SK-N-SH (cell line): ENCODE data around the gene RGS9. TPM values are rescaled to one million over a fixed set of nuclear protein-coding genes. Genes with fewer than 3 reads are reported as not detected.

ENCODE experiments used
- CTCF ChIA-PET: fragments of 300-600, 350-600 bp; formaldehyde crosslinking; extraction: SDS; loops from one replicate; lab custom pipeline; 2021; lab: Yijun Ruan, JAX
- POLR2A ChIA-PET: fragments of 350-600 bp; sonication (Branson Sonifier 250); formaldehyde crosslinking; extraction: SDS; loops from one replicate; lab custom pipeline; 2020; ENCODE audit warnings: antibody characterized with exemption, inconsistent platforms; lab: Yijun Ruan, JAX
- DNase-seq: peaks from one replicate; pipeline ENCODE4 v3.0.0; 2012
- H2AFZ ChIP-seq: fragments of 200-600 bp; sonication (generic); 2 replicates; pipeline ENCODE4 v1.8.1; 2016; ENCODE audit warnings: antibody characterized with exemption, mild to moderate bottlenecking, low read depth
- H3F3A ChIP-seq: fragments of 200-600 bp; sonication (generic); replicated peaks from 2 replicates; pipeline ENCODE3; 2016; ENCODE audit warnings: antibody characterized with exemption, mild to moderate bottlenecking; ENCODE audit not compliant: insufficient read depth
- H3K27ac ChIP-seq, 2 experiments: fragments of 200-500 bp in 1 of 2; fragments of 200-600 bp in 1 of 2; sonication (Bioruptor generic) in 1 of 2; sonication (generic), shearing (Covaris generic) in 1 of 2; 2 replicates each; pipeline versions ENCODE4 v1.5.1 to v1.6.1; 2014 to 2016; ENCODE audit warnings: low read depth in 2 of 2, inconsistent platforms in 1 of 2, low read length in 1 of 2, mild to moderate bottlenecking in 1 of 2, mixed read lengths in 1 of 2
- H3K27me3 ChIP-seq: fragments of 200-600 bp; sonication (generic), shearing (Covaris generic); 2 replicates; pipeline ENCODE4 v1.6.1; 2016; ENCODE audit warnings: mixed run types; ENCODE audit not compliant: insufficient read depth
- H3K36me3 ChIP-seq, 2 experiments: fragments of 200-500 bp in 1 of 2; fragments of 200-600 bp in 1 of 2; sonication (Bioruptor generic) in 1 of 2; sonication (generic) in 1 of 2; replicated peaks in 1 of 2; 2 replicates each; pipeline versions ENCODE3 to v1.5.1; 2014 to 2016; ENCODE audit warnings: low read length in 1 of 2, mild to moderate bottlenecking in 1 of 2; ENCODE audit not compliant: insufficient read depth in 2 of 2, control insufficient read depth in 1 of 2
- H3K4me1 ChIP-seq, 2 experiments: fragments of 200-500 bp in 1 of 2; fragments of 200-600 bp in 1 of 2; sonication (Bioruptor generic) in 1 of 2; sonication (generic), shearing (Covaris generic) in 1 of 2; 2 replicates each; pipeline versions ENCODE4 v1.5.1 to v1.6.1; 2014 to 2016; ENCODE audit warnings: low read depth in 1 of 2, low read length in 1 of 2, mixed run types in 1 of 2; ENCODE audit not compliant: insufficient read depth in 2 of 2, control insufficient read depth in 1 of 2
- H3K4me2 ChIP-seq: fragments of 200-600 bp; sonication (generic), shearing (Covaris generic); 2 replicates; pipeline ENCODE4 v1.6.1; 2017; ENCODE audit warnings: mixed run types
- H3K4me3 ChIP-seq, 2 experiments: fragments of 200-500 bp in 1 of 2; fragments of 200-600 bp in 1 of 2; sonication (Bioruptor generic) in 1 of 2; sonication (generic), shearing (Covaris generic) in 1 of 2; 2 replicates each; pipeline versions ENCODE4 v1.5.1 to v1.8.1; 2014 to 2016; ENCODE audit warnings: low read depth in 2 of 2, inconsistent platforms in 1 of 2, low read length in 1 of 2, mild to moderate bottlenecking in 1 of 2, mixed read lengths in 1 of 2, moderate library complexity in 1 of 2
- H3K79me2 ChIP-seq: fragments of 200-600 bp; sonication (generic); 2 replicates; pipeline ENCODE4 v1.8.1; 2017; ENCODE audit warnings: mild to moderate bottlenecking; ENCODE audit not compliant: insufficient read depth
- H3K9ac ChIP-seq: fragments of 200-600 bp; sonication (generic); 2 replicates; pipeline ENCODE4 v1.6.1; 2017; ENCODE audit warnings: mixed run types
- H3K9me2 ChIP-seq: fragments of 200-600 bp; sonication (generic); 2 replicates; pipeline ENCODE4 v1.6.1; 2017; ENCODE audit warnings: mixed run types
- H3K9me3 ChIP-seq: fragments of 200-600 bp; sonication (generic); 2 replicates; pipeline ENCODE4 v1.6.1; 2017; ENCODE audit warnings: mixed run types, mild to moderate bottlenecking, moderate library complexity
- H4K20me1 ChIP-seq: fragments of 200-600 bp; sonication (generic); 2 replicates; pipeline ENCODE4 v1.6.1; 2017; ENCODE audit warnings: mild to moderate bottlenecking, mixed run types; ENCODE audit not compliant: insufficient read depth
- EP300 ChIP-seq, 2 experiments: IDR thresholded peaks; 2 replicates each; pipeline versions ENCODE4 v1.4.0 to v1.6.1; 2012; ENCODE audit warnings: borderline replicate concordance in 1 of 2, low read depth in 1 of 2, low read length in 1 of 2
- EZH2phosphoT487 ChIP-seq: fragments of 200-600 bp; sonication (generic); IDR thresholded peaks from 2 replicates; pipeline ENCODE4 v1.6.1; 2017; ENCODE audit warnings: low read depth, mixed run types, mild to moderate bottlenecking, antibody characterized with exemption, moderate library complexity, borderline replicate concordance
- FOSL2 ChIP-seq: IDR thresholded peaks from 2 replicates; pipeline ENCODE4 v1.4.0; 2012; ENCODE audit warnings: low read depth, mild to moderate bottlenecking, moderate library complexity, borderline replicate concordance
- FOXM1 ChIP-seq: IDR thresholded peaks from 2 replicates; pipeline ENCODE4 v1.4.0; 2012; ENCODE audit warnings: low read depth, mild to moderate bottlenecking
- GABPA ChIP-seq: IDR thresholded peaks from 2 replicates; pipeline ENCODE4 v1.4.0; 2012; ENCODE audit warnings: low read depth, mild to moderate bottlenecking
- GATA2 ChIP-seq: sonication (generic); formaldehyde crosslinking; IDR thresholded peaks from 2 replicates; pipeline ENCODE4 v1.5.0; 2020; ENCODE audit warnings: mild to moderate bottlenecking, missing genetic modification reagents
- JUND ChIP-seq: IDR thresholded peaks from 2 replicates; pipeline ENCODE4 v1.4.0; 2012
- MEF2A ChIP-seq: IDR thresholded peaks from 2 replicates; pipeline ENCODE4 v1.4.0; 2012; ENCODE audit warnings: low read depth, borderline replicate concordance
- RAD21 ChIP-seq: IDR thresholded peaks from 2 replicates; pipeline ENCODE4 v1.6.1; 2012; ENCODE audit warnings: mild to moderate bottlenecking, low read length
- RCOR1 ChIP-seq: fragments of 150-350 bp; IDR thresholded peaks from 2 replicates; pipeline ENCODE4 v1.6.1; 2017; ENCODE audit warnings: antibody characterized with exemption, low read length
- SIN3A ChIP-seq: IDR thresholded peaks from 2 replicates; pipeline ENCODE4 v1.6.1; 2012; ENCODE audit warnings: low read depth, mild to moderate bottlenecking, low read length, moderate library complexity, borderline replicate concordance
- TAF1 ChIP-seq: IDR thresholded peaks from 2 replicates; pipeline ENCODE4 v1.6.1; 2012; ENCODE audit warnings: low read depth, mild to moderate bottlenecking, low read length, moderate library complexity, borderline replicate concordance
- TCF12 ChIP-seq: IDR thresholded peaks from 2 replicates; pipeline ENCODE4 v1.4.0; 2012
- TEAD4 ChIP-seq: IDR thresholded peaks from 2 replicates; pipeline ENCODE4 v1.4.0; 2012; ENCODE audit warnings: mild to moderate bottlenecking, borderline replicate concordance; ENCODE audit not compliant: insufficient read depth
- WGBS: methylation state at CpG from one replicate; pipeline ENCODE4 v1.1.6; 2017; ENCODE audit warnings: low lambda C conversion rate; 5-methylcytosine and 5-hydroxymethylcytosine counted together
- polyA plus RNA-seq, 3 experiments: library from polyadenylated mRNA; depleted of rRNA; stranded (reverse); fragments of >200 nt; gene quantifications; 2 replicates each; pipeline ENCODE4 v1.2.3, GENCODE V29; 2012
- TF ChIP-seq, protein P1 (sequence below): IDR thresholded peaks from 2 replicates; pipeline ENCODE4 v1.4.0; 2012; ENCODE audit warnings: low read depth, borderline replicate concordance
- TF ChIP-seq, protein P2 (sequence below): IDR thresholded peaks from 2 replicates; pipeline ENCODE4 v1.6.1; 2012; ENCODE audit warnings: mild to moderate bottlenecking, low read depth, low read length, moderate library complexity
- TF ChIP-seq, protein P3 (sequence below): fragments of 150-350 bp; IDR thresholded peaks from 2 replicates; pipeline ENCODE4 v1.6.1; 2017; ENCODE audit warnings: antibody characterized with exemption, low read length, low read depth, borderline replicate concordance
- TF ChIP-seq, protein P4 (sequence below): fragments of 150-350 bp; IDR thresholded peaks from 2 replicates; pipeline ENCODE4 v1.6.1; 2016; ENCODE audit warnings: mild to moderate bottlenecking, low read depth, low read length
- TF ChIP-seq, protein P5 (sequence below): IDR thresholded peaks from 2 replicates; pipeline ENCODE4 v1.4.0; 2012; ENCODE audit warnings: low read depth

The RGS9 gene
- polyA plus RNA-seq, 1 of the 3 experiments (the other 2 are of a cell fraction): 1.4 TPM

DNA sequence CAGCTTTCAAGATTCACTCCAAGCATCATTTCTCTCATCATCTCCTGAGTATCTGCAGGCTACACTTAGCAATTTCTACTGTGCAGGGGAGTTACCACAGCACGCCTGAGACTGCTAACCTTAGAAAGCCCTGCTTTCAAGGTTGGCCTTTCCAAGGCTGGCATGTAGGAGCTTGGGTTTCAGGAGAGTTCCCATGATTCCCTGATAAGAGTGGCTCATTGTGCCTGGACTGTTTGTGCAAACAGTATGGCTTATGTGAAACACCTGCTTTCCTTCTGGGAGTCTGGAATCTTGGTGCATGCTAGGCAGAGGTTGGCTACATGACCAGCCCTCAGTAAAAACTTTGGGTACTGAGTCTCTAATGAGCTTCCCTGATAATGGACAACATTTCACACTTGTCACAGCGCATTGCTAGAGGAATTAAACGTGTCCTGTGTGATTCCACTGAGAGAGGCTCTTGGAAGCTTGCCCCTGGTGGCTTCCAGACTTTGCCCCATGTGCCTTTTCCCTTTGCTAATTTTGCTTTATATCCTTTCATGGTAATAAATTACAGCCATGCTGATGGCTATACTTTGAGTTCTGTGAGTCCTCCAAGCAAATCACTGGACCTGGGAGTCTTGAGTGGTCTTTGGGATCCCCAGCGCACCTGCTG lies 19.7 kb upstream of the RGS9 start:
- Histone ChIP-seq H2AFZ (no peak overlapping the region), H3K79me2 (no peaks in the 10 kb centered on the region), H3F3A (no peaks in the 10 kb centered on the region), H4K20me1 (no peaks in the 10 kb centered on the region), H3K27ac (no peak overlapping the region), H3K4me3 (no peak overlapping the region), H3K9me3 (no peaks in the 10 kb centered on the region), H3K4me2 (no peak overlapping the region), H3K27me3 (no peaks in the 10 kb centered on the region), H3K9me2 (no peaks in the 10 kb centered on the region), H3K36me3 (no peaks in the 10 kb centered on the region), H3K4me1 (peaks cover 0 to 3% of the 10 kb centered on the region in 2 experiments; a peak in 1 of 4 replicates), H3K9ac (no peak overlapping the region)
- no peak for DNase-seq
- CTCF ChIA-PET: interaction anchor here (0.8 to 1.8 kb wide), 5 partner anchors 10 to 38 kb away, joined by 3 to 11 read pairs (median 5); partner anchors contain the start of gene RGS9
- TF ChIP-seq, protein P1, sequence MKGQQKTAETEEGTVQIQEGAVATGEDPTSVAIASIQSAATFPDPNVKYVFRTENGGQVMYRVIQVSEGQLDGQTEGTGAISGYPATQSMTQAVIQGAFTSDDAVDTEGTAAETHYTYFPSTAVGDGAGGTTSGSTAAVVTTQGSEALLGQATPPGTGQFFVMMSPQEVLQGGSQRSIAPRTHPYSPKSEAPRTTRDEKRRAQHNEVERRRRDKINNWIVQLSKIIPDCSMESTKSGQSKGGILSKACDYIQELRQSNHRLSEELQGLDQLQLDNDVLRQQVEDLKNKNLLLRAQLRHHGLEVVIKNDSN: no peak
- TF ChIP-seq GATA2 (CRISPR knock-in tag): no peak
- TF ChIP-seq, protein P2, sequence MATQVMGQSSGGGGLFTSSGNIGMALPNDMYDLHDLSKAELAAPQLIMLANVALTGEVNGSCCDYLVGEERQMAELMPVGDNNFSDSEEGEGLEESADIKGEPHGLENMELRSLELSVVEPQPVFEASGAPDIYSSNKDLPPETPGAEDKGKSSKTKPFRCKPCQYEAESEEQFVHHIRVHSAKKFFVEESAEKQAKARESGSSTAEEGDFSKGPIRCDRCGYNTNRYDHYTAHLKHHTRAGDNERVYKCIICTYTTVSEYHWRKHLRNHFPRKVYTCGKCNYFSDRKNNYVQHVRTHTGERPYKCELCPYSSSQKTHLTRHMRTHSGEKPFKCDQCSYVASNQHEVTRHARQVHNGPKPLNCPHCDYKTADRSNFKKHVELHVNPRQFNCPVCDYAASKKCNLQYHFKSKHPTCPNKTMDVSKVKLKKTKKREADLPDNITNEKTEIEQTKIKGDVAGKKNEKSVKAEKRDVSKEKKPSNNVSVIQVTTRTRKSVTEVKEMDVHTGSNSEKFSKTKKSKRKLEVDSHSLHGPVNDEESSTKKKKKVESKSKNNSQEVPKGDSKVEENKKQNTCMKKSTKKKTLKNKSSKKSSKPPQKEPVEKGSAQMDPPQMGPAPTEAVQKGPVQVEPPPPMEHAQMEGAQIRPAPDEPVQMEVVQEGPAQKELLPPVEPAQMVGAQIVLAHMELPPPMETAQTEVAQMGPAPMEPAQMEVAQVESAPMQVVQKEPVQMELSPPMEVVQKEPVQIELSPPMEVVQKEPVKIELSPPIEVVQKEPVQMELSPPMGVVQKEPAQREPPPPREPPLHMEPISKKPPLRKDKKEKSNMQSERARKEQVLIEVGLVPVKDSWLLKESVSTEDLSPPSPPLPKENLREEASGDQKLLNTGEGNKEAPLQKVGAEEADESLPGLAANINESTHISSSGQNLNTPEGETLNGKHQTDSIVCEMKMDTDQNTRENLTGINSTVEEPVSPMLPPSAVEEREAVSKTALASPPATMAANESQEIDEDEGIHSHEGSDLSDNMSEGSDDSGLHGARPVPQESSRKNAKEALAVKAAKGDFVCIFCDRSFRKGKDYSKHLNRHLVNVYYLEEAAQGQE: no peak
- TF ChIP-seq, protein P3, sequence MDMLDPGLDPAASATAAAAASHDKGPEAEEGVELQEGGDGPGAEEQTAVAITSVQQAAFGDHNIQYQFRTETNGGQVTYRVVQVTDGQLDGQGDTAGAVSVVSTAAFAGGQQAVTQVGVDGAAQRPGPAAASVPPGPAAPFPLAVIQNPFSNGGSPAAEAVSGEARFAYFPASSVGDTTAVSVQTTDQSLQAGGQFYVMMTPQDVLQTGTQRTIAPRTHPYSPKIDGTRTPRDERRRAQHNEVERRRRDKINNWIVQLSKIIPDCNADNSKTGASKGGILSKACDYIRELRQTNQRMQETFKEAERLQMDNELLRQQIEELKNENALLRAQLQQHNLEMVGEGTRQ: no peak
- no peak for TF ChIP-seq TCF12
- 69% methylated on average over 4 of the region's 4 CpGs for WGBS
- POLR2A ChIA-PET: no interaction called here

DNA sequence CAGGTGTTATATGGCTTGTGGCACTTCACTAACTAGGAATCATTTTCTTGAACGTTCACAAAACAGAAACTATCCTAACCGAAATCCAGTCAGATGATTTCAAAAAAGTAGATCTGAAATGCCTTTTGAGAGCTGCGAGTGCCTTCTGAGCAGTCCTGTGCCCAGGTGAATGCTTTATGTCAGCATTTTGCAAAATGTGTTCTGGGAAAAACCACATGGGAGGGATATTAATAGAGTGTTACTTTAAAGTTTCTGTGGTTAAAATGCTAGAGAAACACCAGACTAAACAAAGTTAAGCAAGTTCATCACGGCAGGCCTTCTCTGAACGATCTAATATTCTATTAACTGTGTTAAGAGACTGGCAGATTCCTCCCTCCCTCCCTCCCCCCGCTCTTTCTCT lies 15.8 kb upstream of the RGS9 start:
- no peak overlapping the region for H3K27ac ChIP-seq
- no peaks in the 10 kb centered on the region for H3K79me2 ChIP-seq
- no peaks in the 10 kb centered on the region for H4K20me1 ChIP-seq
- no peaks in the 10 kb centered on the region for H3K9me3 ChIP-seq
- no peak overlapping the region for H3K4me3 ChIP-seq
- no peak overlapping the region for H3K4me2 ChIP-seq
- no peaks in the 10 kb centered on the region for H3K36me3 ChIP-seq
- H3K27me3 ChIP-seq: no peaks in the 10 kb centered on the region
- H3K9me2 ChIP-seq: no peaks in the 10 kb centered on the region
- no peak for DNase-seq
- 70% methylated on average over 6 of the region's 6 CpGs for WGBS
- H2AFZ ChIP-seq: no peak overlapping the region
- H3F3A ChIP-seq: peaks cover 11% of the 10 kb centered on the region
- CTCF ChIA-PET: interaction anchor here (1.1 to 3.2 kb wide), 3 partner anchors 16 to 51 kb away, joined by 3 to 13 read pairs (median 4); partner anchors contain the start of gene RGS9
- H3K4me1 ChIP-seq: peaks cover 8% of the 10 kb centered on the region in 2 experiments; a peak in 3 of 4 replicates
- POLR2A ChIA-PET: no interaction called here
- no peak overlapping the region for H3K9ac ChIP-seq
- TF ChIP-seq FOXM1 (no peak), FOSL2 (no peak), EP300 (IDR thresholded peaks at IDR 0.05; ENCODE audit: borderline replicate concordance in 1 of 2, low read depth in 1 of 2, low read length in 1 of 2) (no peak), GABPA (no peak), JUND (no peak), RCOR1 (no peak), GATA2 (CRISPR knock-in tag) (no peak), MEF2A (no peak), TAF1 (no peak), RAD21 (no peak), EZH2phosphoT487 (no peak), TEAD4 (no peak), SIN3A (no peak)
- TF ChIP-seq, protein P4, sequence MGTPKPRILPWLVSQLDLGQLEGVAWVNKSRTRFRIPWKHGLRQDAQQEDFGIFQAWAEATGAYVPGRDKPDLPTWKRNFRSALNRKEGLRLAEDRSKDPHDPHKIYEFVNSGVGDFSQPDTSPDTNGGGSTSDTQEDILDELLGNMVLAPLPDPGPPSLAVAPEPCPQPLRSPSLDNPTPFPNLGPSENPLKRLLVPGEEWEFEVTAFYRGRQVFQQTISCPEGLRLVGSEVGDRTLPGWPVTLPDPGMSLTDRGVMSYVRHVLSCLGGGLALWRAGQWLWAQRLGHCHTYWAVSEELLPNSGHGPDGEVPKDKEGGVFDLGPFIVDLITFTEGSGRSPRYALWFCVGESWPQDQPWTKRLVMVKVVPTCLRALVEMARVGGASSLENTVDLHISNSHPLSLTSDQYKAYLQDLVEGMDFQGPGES: no peak
- TF ChIP-seq, protein P3: no peak
- TF ChIP-seq, protein P5, sequence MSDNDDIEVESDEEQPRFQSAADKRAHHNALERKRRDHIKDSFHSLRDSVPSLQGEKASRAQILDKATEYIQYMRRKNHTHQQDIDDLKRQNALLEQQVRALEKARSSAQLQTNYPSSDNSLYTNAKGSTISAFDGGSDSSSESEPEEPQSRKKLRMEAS: no peak
